CD4-positive, alpha-beta T cell treated with Interleukin-2 at 100 ng/mL for 4 hours (primary cell): Measurements from ENCODE around the gene QDPR.
"Not testable (repeated sequence)": the region's sequence is repeated elsewhere in the genome, so short reads cannot be mapped to it uniquely, and the experiment has no call there.

Source experiments
- DNase-seq: peaks from one replicate; pipeline ENCODE4 v3.0.0-alpha.2; 2020; ENCODE audit warnings: low spot score

QDPR gene

GRCh38 chr4:17491196-17491595 is 20.7 kb downstream of the QDPR start:
- DNase-seq = no peak

DNA sequence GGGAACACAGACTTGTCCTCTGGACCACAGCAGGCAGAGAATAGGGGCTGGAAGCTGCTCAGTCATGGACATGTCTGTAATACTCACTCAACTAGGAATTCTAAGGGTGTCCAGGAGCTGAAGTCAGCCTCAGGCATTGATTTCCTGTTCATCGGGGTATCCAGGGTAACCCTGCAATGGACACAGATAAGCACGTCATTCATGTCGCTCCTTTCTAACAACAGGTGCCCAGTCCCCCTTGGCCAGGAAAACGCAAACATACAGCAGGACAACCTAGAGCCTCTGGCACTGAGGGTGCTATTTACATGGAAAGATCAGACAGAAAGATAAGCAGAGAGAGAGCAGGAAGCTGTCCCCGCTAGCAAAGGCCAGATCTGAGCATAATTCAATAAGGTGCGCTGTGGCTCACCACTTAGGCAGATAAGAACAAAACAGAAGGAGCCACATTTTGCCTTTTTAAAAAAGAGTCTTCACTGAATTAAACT is 21.3 kb downstream of the QDPR start:
- no peak for DNase-seq

DNA sequence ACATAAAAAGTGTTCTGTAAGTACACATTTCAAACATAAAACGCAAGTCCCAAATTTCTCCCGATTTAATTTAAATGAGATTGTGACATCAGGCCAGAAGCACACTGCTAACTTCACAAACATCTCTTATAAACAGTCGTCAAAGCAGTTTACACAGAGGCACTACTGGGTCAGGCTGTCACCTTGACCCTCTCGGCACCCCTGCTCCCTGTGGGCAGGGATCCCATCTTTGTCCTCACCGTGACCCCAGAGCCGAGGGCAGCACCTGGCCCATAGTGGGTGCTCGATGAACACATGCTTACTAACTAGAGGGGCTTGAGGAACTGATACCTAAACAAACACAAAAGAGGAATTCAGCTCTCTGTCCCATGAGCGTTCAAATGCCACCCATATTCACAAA is 22.2 kb downstream of the QDPR start:
- no peak for DNase-seq

GRCh38 chr4:17489123-17489522 is 22.8 kb downstream of the QDPR start:
- no peak for DNase-seq

DNA sequence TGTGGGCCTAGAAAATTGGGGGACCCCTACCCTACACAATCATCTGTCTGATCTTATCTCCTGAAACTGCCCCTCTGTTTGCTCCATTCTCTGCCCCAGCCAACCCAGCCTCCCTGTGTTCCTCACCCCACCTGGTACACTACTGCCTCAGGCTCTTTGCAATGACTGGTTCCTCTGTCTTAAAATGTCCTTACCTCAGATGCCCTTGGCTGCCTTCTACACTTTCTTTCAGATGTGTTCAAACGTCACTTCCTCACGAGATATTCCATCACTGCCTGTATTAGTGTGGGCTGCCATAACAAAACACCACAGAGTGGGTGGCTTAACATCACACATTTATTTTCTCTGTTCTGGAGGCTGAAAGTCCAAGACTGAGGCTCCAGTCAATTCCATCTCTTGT is 29.2 kb downstream of the QDPR start:
- no peak for DNase-seq

DNA sequence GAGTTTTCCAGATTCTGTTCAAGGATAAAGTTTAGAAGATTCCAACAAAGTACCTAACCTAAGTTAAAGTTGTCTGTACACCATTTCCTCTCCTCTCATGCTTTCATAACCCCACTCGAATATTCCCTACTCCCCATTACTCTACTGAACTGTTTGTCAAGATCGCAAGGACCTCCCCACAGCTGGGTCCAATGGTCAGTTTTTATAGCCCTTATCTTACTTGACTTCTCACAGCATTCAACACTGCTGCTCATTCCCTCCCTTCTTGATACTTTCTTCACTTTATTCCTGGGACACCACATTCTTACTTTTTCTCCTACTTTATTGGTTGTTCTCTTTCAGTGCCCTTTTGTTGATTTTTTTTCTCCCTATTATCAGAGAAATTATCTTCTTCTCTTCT is 30.9 kb downstream of the QDPR start:
- DNase-seq = no peak

GRCh38 chr4:17480210-17480927 is 31.5 kb downstream of the QDPR start:
- no peak for DNase-seq

DNA sequence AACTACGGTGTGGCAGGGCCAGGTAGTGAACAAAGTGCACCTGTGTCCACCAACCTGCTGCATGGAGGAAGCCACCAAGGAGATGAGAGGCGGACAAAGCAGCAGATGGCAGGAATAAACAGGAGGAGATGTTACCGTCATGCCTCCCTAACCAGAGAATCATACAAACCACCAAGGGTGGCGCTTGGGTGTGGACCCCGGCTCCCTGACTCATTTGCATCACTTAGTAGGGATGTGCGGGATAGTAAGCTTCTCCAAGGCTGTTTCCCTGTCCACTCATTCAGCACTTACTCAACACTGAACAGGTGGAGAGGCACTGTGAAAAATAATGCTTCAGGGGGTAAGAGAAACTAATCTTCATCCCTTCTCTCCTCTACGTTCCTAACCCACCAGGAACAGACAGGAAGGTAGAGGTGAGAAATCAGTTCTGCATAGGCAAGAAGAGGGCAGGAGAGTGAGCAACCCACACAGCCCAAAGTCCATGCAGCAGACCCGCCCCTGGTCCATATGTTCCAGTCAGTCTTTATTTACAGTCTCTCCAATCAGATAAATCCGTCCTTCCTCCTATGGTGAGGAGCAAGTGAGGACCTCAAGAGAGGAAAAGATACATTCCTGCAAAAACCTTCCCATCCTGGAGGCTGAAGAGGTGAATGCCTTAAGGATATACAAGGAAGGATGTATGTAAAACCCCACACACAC is 34.0 kb downstream of the QDPR start:
- DNase-seq = no peak

- DNase-seq = no peak
Measured at GRCh38 chr4:17476853-17477252, 35.0 kb downstream of the QDPR start.

DNA sequence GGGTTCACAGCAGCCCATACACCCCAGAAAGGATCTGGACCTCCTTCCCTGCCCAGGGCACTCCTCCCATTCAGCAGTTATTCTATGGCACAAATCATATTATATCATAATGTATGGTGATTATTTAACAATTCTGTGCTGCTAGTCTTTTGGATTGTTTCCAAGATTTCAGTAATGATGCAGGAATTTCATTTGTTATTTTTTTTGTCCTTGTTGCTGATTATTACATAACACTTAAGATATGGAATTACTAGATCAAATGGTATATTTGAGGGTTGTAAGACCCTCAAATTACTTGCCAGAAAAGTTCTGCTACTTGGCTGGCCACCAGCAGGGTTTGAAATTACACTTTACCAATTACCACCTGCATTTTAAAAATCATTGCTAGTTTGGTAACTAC is 36.4 kb downstream of the QDPR start:
- no peak for DNase-seq

DNA sequence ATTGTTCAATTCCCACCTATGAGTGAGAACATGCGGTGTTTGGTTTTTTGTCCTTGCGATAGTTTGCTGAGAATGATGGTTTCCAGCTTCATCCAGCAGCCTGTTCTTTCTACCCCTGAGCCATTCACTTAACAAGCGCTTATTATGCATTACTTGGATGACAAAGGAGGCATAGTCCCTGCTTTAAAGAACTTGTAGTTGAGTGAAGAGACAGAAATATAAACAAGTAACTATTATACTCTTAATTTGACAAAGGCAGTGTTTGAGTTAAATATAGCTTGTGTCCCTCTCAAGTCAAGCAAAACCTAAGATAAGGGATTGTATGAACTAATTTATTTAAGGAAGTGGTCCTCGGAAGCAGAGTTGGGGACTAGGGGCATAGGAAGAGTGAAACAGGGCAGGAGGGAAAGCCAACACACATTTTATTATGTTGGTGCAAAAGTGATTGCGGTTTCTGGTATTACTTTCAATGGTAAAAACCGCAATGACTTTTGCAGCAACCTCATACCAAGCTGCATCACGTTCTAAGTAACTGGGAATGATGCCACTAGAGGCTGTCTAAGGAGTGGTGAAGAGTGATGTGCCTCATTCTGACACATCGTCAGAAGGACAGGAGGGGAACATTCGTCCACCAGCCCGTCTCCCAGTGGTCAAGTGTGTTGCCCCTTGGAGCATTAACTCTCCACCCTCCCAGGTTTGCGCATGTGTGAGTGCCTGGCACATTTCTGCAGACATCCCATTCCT is 41.8 kb downstream of the QDPR start:
- no peak for DNase-seq

DNA sequence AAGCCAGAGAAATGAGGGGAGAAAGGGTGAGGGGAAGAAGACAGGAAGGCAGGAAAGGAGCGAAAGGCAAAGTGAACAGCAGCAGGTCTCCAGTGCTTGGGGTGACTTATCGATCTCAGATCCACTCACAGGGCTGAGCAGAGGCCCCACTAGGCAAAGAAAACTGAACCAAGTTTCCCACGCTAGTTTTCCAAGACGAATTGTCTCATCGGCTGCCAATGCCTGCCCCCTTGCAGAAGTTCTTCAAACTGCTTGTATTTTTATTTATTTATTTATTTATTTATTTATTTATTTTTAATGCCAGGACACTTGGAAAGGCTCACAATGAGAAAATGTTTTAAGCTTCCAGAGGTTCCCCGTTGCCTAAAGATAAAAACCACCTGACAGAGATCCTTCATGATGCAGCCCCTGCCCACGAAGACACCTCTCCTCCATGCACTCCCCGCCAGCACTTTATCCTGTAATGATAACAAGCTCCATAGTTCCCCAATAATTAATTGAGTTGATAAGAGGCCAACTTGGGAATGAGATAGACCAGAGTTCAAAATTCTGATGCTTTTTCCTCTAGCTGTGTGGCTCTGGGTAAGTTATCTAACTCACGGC is 43.2 kb downstream of the QDPR start:
- DNase-seq = no peak

GRCh38 chr4:17463606-17464005 is 48.3 kb downstream of the QDPR start:
- DNase-seq = no peak

DNA sequence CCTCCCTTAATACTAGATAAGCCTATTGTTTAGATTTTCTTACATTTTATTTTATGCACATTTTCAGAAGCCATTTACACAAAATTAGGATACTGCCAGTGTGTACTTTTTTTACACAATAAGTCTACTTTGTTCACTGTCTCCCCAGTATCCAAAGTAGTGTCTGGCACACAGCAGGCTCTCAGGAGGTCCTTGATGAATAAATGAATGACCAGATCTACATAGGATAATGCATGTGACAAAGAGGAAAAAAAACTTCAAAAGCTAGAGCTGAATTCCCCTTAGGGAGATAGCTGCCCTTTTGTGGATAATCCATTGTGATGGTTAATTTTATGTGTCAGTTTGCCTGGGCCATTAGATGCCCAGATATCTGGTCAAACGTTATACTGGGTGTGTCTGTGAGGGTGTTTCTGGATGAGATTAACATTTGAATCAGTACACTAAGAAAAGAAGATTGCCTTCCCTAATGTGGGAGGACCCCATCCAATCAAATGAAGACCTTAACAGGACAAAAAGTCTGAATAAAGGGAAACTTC is 61.6 kb downstream of the QDPR start:
- no peak for DNase-seq

DNA sequence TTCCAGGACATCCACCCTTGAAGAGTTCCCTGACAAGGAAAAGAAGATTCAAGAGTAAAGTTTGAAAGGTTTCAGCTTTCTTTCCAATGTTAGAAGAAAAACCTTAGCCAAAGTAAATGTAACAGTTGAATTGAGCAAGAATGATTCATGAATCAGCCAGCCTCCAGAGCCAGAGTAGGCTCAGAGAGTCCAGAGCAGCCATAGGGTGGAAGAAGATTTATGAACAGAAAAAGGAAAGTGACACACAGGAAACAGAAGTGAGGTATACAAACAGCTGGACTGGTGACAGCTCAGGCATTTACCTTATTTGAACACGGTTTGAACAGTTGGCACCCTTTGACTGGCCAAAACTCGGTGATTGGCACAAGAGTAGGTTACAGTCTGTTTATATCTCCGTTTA is 63.2 kb downstream of the QDPR start:
- DNase-seq = no peak

DNA sequence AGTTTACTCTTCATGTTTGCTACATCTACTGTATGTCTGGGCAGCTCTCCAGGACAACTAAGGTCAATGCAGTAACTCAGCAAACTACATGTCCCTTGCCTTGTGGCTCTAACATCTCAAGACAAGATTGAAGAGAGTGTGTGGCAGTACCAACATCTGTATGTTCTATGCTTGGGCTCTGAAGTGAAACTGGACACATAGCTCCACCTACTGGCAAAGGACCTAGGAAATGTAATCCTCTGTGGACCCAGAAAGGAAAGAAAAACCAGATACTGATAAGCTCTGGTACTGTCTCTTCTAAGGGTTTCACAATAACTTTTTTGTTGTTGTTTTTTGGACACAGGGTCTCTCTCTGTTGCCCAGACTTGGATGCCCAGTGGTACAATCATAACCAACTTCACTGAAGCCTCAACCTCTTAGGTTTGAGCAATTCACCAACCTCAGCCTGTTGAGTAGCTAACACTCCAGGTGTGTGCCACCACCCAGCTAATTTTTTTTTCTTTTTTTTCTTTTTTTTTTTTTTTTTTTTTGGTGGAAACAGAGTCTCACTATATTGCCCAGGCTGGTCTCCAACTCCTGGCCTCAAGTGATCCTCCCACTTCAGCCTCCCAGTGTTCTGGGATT is 64.1 kb downstream of the QDPR start:
- peak; percentile 65 for DNase-seq

DNA sequence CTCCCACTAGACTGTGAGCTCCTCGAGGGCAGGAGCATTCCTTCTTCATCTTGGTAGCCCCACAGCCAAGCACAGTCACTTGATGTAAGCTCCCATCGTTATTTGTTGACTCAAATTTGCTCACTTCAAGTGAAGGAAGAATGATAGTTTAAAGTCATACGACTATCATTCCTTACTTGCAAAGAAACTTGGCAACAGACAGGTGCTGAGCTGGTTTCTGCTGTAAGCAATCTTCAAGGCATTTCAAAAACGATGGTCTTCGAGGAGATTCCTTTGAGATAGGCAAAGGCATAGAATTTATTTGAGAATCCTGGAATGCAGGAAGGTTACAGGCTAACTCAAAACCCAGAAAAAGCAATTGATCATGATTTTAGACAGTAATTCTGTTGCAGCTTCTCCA is 64.8 kb downstream of the QDPR start:
- no peak for DNase-seq

DNA sequence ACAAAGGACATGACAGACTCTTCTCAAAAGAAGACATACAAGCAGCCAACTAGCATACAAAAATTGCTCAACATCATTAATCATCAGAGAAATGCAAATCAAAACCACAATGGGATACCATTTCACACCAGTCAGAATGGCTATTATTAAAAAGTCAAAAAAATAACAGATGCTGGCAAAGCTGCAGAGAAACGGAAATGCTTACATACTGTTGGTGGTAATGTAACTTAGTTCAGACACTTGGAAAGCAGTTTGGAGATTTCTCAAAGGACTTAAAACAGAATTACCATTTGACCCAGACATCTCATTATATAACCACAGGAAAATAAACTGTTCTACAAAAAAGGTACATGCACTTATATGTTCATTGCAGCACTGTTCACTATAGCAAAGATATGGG is 69.4 kb downstream of the QDPR start:
- DNase-seq = not testable (repeated sequence)

GRCh38 chr4:17437396-17437795 is 74.5 kb downstream of the QDPR start:
- no peak for DNase-seq

DNA sequence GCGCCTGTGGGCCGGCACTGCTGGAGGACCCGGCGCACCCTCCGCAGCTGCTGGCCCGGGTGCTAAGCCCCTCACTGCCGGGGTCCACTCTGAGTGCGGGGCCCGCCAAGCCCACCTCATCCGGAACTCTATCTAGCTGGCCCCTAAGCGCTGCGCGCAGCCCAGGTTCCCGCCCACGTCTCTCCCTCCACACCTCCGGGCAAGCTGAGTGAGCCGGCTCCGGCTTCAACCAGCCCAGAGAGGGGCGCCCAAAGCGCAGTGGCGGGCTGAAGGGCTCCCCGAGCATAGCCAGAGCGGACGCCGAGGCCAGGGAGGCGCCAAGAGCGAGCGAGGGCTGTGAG is 75.2 kb downstream of the QDPR start:
- DNase-seq = no peak
